ENCODE results near the gene MAJIN. TPM values are rescaled to one million over a fixed set of nuclear protein-coding genes. Genes with fewer than 3 reads are reported as not detected.
"Not testable (repeated sequence)": the region's sequence is repeated elsewhere in the genome, so short reads cannot be mapped to it uniquely, and the experiment has no call there.

Gene MAJIN
- total RNA-seq, 2 donors from 2014 or later: 7.4 TPM; not detected in 1

DNA sequence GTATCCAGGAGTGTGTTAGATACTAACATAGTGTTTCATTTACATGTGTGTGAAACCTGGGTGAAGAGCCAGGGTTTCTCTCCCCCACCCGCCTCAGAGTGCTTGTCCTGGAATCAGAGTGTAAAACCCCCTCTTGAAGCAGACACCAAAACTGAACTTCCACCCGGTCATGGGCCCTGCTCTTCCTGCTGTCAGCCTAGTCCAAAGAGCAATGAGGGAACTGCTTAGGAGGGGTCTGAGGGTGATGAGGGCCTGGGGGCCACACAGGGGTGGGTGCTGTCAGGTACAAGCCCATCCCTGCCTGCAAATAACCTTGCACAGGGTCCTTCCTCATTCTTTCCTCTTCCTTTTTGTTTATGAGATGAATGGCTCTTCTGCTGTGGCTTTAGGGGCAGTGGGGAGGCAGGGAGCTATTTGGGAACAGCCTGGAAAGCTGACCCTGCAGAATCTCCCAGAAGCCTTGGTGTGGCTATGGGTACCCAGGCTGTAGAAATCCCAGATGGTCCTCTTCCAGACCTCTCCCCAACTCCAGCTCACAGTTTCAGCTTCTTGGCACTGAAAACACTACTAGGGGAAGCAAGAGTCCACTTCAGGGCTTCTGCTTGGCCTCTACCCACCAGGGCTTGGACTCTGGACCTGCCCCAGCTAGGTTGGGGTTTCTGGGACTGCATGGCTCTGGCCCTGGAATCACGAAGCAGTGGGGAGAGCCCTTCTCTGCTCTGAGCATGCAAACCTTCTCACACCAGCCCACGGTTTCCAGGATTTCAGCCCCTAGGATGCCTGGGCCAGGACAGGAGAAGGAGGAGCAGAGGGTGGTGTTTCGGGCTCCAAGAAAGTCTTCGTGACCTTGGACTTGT lies 16.3 kb upstream of the MAJIN start:
- no peaks in the 10 kb centered on the region for H3K36me3 ChIP-seq
- WGBS: 86% methylated on average over 6 of the region's 6 CpGs
- TF ChIP-seq POLR2AphosphoS5 (IDR thresholded peaks at IDR 0.05) (no peak), POLR2A (IDR thresholded peaks at IDR 0.05) (no peak)
- TF ChIP-seq, protein P1, sequence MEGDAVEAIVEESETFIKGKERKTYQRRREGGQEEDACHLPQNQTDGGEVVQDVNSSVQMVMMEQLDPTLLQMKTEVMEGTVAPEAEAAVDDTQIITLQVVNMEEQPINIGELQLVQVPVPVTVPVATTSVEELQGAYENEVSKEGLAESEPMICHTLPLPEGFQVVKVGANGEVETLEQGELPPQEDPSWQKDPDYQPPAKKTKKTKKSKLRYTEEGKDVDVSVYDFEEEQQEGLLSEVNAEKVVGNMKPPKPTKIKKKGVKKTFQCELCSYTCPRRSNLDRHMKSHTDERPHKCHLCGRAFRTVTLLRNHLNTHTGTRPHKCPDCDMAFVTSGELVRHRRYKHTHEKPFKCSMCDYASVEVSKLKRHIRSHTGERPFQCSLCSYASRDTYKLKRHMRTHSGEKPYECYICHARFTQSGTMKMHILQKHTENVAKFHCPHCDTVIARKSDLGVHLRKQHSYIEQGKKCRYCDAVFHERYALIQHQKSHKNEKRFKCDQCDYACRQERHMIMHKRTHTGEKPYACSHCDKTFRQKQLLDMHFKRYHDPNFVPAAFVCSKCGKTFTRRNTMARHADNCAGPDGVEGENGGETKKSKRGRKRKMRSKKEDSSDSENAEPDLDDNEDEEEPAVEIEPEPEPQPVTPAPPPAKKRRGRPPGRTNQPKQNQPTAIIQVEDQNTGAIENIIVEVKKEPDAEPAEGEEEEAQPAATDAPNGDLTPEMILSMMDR (IDR thresholded peaks at IDR 0.05): no peak
- H3K4me3 ChIP-seq: no peak overlapping the region
- no peaks in the 10 kb centered on the region for H3K4me1 ChIP-seq (replicated peaks)
- H3K27ac ChIP-seq: no peak overlapping the region
- DNase-seq (ENCODE audit: low spot score): no peak
- intact Hi-C loops (cut with DNase I): no loop called here
- H3K27me3 ChIP-seq (replicated peaks; ENCODE audit: insufficient read depth): no peaks in the 10 kb centered on the region
- no peaks in the 10 kb centered on the region for H3K9me3 ChIP-seq

DNA sequence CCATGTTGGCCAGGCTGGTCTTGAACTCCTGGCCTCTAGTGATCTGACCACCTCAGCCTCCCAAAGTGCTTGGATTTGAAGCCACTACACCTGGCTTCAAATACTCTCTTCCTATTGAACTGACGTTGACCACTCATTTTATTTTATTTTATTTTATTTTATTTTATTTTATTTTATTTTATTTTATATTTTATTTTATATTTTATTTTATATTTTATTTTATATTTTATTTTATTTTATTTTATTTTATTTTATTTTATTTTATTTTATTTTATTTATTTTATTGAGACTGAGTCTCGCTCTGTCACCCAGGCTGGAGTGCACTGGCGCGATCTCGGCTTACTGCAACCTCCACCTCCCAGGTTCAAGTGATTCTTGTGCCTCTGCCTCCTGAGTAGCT lies 11.4 kb upstream of the MAJIN start:
- H3K27ac ChIP-seq; H3K36me3 ChIP-seq; H3K9me3 ChIP-seq; H3K4me3 ChIP-seq; intact Hi-C loops (cut with DNase I); DNase-seq (ENCODE audit: low spot score); H3K4me1 ChIP-seq (replicated peaks); H3K27me3 ChIP-seq (replicated peaks; ENCODE audit: insufficient read depth): not testable (repeated sequence)
- 96% methylated on average over 5 of the region's 5 CpGs for WGBS

DNA sequence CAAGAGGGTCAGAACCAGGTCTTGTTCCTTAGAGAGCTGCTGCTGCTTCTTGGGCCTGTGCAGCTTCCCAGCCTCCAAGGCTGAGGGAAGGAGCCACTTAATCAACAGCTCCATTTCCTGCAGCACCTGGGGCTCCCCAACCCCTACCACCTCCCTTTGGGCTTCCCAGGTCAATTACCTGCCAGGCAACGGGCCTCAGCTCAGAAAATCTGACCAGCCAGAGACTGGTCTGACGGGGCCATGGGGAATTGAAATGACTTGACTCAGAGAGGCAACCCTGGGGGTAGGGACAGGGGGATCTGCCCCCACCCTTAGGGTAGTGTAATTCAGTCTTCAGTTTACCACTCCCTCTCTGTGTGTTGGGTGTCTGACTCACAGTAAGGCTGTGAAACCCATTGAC lies 4.7 kb upstream of the MAJIN start:
- no peaks in the 10 kb centered on the region for H3K9me3 ChIP-seq
- WGBS: 47% methylated on average over 2 of the region's 2 CpGs
- H3K27ac ChIP-seq: no peak overlapping the region
- intact Hi-C loops (cut with DNase I): no loop called here
- H3K36me3 ChIP-seq: no peaks in the 10 kb centered on the region
- no peaks in the 10 kb centered on the region for H3K4me1 ChIP-seq (replicated peaks)
- TF ChIP-seq, protein P1 (IDR thresholded peaks at IDR 0.05): no peak
- no peak for TF ChIP-seq POLR2A (IDR thresholded peaks at IDR 0.05)
- no peak for TF ChIP-seq POLR2AphosphoS5 (IDR thresholded peaks at IDR 0.05)
- DNase-seq (ENCODE audit: low spot score): no peak
- H3K4me3 ChIP-seq: no peak overlapping the region
- H3K27me3 ChIP-seq (replicated peaks; ENCODE audit: insufficient read depth): no peaks in the 10 kb centered on the region

DNA sequence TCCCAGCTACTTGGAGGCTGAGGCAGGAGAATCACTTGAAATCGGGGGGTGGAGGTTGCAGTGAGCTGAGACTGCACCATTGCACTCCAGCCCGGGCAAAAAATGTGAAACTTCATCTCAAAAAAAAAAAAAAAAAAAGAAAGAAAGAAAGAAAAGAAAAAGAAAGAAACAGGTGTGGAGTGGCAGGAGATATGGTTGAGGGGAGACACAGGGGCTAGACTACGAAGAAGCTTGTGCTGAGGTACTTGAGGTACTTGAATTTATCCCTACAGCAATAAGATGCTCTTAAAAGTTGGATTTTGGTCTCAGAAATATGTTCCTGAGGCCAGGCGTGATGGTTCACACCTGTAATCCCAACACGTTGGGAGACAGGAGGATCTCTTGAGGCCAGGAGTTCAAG lies 2.2 kb upstream of the MAJIN start:
- H3K9me3 ChIP-seq: no peaks in the 10 kb centered on the region
- 76% methylated on average over 5 of the region's 5 CpGs for WGBS
- H3K27ac ChIP-seq: no peak overlapping the region
- no peaks in the 10 kb centered on the region for H3K27me3 ChIP-seq (replicated peaks; ENCODE audit: insufficient read depth)
- intact Hi-C loops (cut with DNase I): no loop called here
- TF ChIP-seq POLR2AphosphoS5 (IDR thresholded peaks at IDR 0.05): no peak
- TF ChIP-seq POLR2A (IDR thresholded peaks at IDR 0.05): no peak
- TF ChIP-seq, protein P1 (IDR thresholded peaks at IDR 0.05): no peak
- H3K4me3 ChIP-seq: no peak overlapping the region
- no peak for DNase-seq (ENCODE audit: low spot score)
- H3K4me1 ChIP-seq (replicated peaks): no peaks in the 10 kb centered on the region
- no peaks in the 10 kb centered on the region for H3K36me3 ChIP-seq

DNA sequence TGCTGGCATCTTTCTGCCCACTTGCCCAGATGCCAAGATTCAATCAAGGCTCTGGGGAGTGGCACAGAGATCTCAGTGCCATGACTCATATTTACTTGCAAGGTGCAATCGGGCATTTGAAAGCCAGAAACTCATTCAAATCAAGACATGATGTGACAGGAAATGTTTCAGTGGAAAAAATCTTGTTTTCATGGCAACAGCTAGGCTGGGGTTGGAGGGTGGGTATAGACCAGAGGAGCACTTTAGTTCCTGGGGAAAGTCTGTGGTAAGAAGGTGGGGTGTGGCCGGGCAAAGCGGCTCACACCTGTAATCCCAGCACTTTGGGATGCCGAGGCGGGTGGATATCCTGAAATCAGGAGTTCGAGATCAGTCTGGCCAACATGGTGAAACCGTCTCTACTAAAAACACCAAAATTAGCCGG lies 1.2 kb downstream of the MAJIN start:
- no peak for TF ChIP-seq POLR2A (IDR thresholded peaks at IDR 0.05)
- no peak for TF ChIP-seq POLR2AphosphoS5 (IDR thresholded peaks at IDR 0.05)
- TF ChIP-seq, protein P1 (IDR thresholded peaks at IDR 0.05): no peak
- no peaks in the 10 kb centered on the region for H3K27me3 ChIP-seq (replicated peaks; ENCODE audit: insufficient read depth)
- no peak overlapping the region for H3K4me3 ChIP-seq
- 72% methylated on average over 8 of the region's 8 CpGs for WGBS
- H3K36me3 ChIP-seq: no peaks in the 10 kb centered on the region
- no peak for DNase-seq (ENCODE audit: low spot score)
- no peak overlapping the region for H3K27ac ChIP-seq
- intact Hi-C loops (cut with DNase I): no loop called here
- H3K9me3 ChIP-seq: no peaks in the 10 kb centered on the region
- H3K4me1 ChIP-seq (replicated peaks): no peaks in the 10 kb centered on the region

All from prostate gland (tissue), 2 donors.